ENCODE measurements around the gene PTPRD.

DNA sequence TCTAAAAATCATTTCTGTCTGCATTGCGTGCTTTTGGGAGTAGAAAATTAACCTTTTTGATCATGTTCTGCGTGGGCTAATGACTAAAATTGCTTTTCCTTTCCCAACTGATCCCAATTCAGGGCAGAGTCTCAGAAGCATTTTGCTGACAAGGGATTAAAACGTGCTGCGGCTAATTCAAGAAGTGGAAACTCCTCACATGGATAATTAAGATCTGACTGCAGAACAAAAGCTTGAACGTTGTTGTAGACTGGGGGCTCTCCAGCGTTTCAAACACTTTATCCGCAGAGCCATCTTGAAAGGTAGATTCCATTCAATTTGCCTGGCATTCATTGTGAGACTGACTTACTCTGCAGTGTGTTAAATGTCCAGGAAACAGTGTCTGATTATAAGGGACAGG, 2327.9 kb downstream of the PTPRD start:
- TF ChIP-seq POLR2A (IDR thresholded peaks at IDR 0.05; ENCODE audit: borderline replicate concordance, extremely low read depth, insufficient read depth, insufficient read length) (no peak), ZNF274 (IDR thresholded peaks at IDR 0.05; ENCODE audit: low read depth, low read length) (no peak), EGR1 (IDR thresholded peaks at IDR 0.05; ENCODE audit: low read depth) (no peak), RAD21 (IDR thresholded peaks at IDR 0.05; ENCODE audit: low read depth) (no peak), SP1 (IDR thresholded peaks at IDR 0.05; ENCODE audit: low read depth) (no peak), JUND (IDR thresholded peaks at IDR 0.05) (no peak), EZH2phosphoT487 (IDR thresholded peaks at IDR 0.05; ENCODE audit: borderline replicate concordance) (no peak)
- TF ChIP-seq, protein P1, sequence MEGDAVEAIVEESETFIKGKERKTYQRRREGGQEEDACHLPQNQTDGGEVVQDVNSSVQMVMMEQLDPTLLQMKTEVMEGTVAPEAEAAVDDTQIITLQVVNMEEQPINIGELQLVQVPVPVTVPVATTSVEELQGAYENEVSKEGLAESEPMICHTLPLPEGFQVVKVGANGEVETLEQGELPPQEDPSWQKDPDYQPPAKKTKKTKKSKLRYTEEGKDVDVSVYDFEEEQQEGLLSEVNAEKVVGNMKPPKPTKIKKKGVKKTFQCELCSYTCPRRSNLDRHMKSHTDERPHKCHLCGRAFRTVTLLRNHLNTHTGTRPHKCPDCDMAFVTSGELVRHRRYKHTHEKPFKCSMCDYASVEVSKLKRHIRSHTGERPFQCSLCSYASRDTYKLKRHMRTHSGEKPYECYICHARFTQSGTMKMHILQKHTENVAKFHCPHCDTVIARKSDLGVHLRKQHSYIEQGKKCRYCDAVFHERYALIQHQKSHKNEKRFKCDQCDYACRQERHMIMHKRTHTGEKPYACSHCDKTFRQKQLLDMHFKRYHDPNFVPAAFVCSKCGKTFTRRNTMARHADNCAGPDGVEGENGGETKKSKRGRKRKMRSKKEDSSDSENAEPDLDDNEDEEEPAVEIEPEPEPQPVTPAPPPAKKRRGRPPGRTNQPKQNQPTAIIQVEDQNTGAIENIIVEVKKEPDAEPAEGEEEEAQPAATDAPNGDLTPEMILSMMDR (IDR thresholded peaks at IDR 0.05 in 2 of 3, conservative IDR thresholded peaks at IDR 0.05 in 1 of 3; ENCODE audit: borderline replicate concordance in 1 of 3, insufficient read depth in 1 of 3, low read depth in 2 of 3, low read length in 2 of 3) = no peak
- TF ChIP-seq, protein P2, sequence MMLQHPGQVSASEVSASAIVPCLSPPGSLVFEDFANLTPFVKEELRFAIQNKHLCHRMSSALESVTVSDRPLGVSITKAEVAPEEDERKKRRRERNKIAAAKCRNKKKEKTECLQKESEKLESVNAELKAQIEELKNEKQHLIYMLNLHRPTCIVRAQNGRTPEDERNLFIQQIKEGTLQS (IDR thresholded peaks at IDR 0.05) = no peak
